ES-I3 (cell line): ENCODE measurements around the gene C12orf57.
"Not testable (repeated sequence)": the region's sequence is repeated elsewhere in the genome, so short reads cannot be mapped to it uniquely, and the experiment has no call there.

Experiments used
- H3K36me3 ChIP-seq: 2 replicates; pipeline ENCODE4 v1.6.1; 2013; ENCODE audit warnings: mild to moderate bottlenecking, low read length, control low read depth, moderate library complexity; ENCODE audit not compliant: insufficient read depth
- H3K4me1 ChIP-seq: 2 replicates; pipeline ENCODE4 v1.6.1; 2013; ENCODE audit warnings: mild to moderate bottlenecking, control low read depth, low read length; ENCODE audit not compliant: insufficient read depth
- H3K9ac ChIP-seq: 2 replicates; pipeline ENCODE4 v1.6.1; 2013; ENCODE audit warnings: low read depth, mild to moderate bottlenecking, low read length, moderate library complexity
- H3K9me3 ChIP-seq: 2 replicates; pipeline ENCODE4 v1.6.1; 2013; ENCODE audit warnings: mild to moderate bottlenecking, low read length, moderate library complexity; ENCODE audit not compliant: control insufficient read depth, insufficient read depth

Gene C12orf57

GRCh38 chr12:6943722-6944380, at the start of gene C12orf57, which contains the start of gene RNU7-1:
C12orf57 (plus strand) TSS chr12:6944022; CDS start chr12:6944122, 100 bp downstream.
RNU7-1 (plus strand) TSS chr12:6943816.
- H3K9me3 ChIP-seq: no peaks in the 10 kb centered on the region
- H3K9ac ChIP-seq: peak within 1 kb of the TSS; percentile 65
- H3K36me3 ChIP-seq: 0 out of 2 replicates have a peak, but pooled peaks cover 4% of the 10 kb centered on the region
- peaks cover 11% of the 10 kb centered on the region for H3K4me1 ChIP-seq

- Histone ChIP-seq H3K9ac (no peak overlapping the region), H3K36me3 (0 out of 2 replicates have a peak, but pooled peaks cover 2% of the 10 kb centered on the region), H3K4me1 (peaks cover 6% of the 10 kb centered on the region; the same call in 1 of the 2 replicates), H3K9me3 (no peaks in the 10 kb centered on the region)
Measured at GRCh38 chr12:6894321-6894720, 49.5 kb upstream of the C12orf57 start.

- H3K9me3 ChIP-seq: no peaks in the 10 kb centered on the region
- no peak overlapping the region for H3K9ac ChIP-seq
- no peaks in the 10 kb centered on the region; the same call in 1 of the 2 replicates for H3K36me3 ChIP-seq
- H3K4me1 ChIP-seq: 0 out of 2 replicates have a peak, but pooled peaks cover 2% of the 10 kb centered on the region
Measured at GRCh38 chr12:6896846-6897435, 46.9 kb upstream of the C12orf57 start.

GRCh38 chr12:6899427-6899826, 44.4 kb upstream of the C12orf57 start:
- Histone ChIP-seq H3K36me3 (no peaks in the 10 kb centered on the region; the same call in 1 of the 2 replicates), H3K9ac (no peak overlapping the region), H3K9me3 (no peaks in the 10 kb centered on the region), H3K4me1 (peaks cover 12% of the 10 kb centered on the region; the same call in 1 of the 2 replicates)

- no peaks in the 10 kb centered on the region; the same call in 1 of the 2 replicates for H3K36me3 ChIP-seq
- peaks cover 12% of the 10 kb centered on the region; the same call in 1 of the 2 replicates for H3K4me1 ChIP-seq
- no peaks in the 10 kb centered on the region for H3K9me3 ChIP-seq
- H3K9ac ChIP-seq: no peak overlapping the region
Measured at GRCh38 chr12:6899837-6900519, 43.8 kb upstream of the C12orf57 start.

- Histone ChIP-seq H3K9ac (no peak overlapping the region), H3K36me3 (no peaks in the 10 kb centered on the region; the same call in 1 of the 2 replicates), H3K9me3 (no peaks in the 10 kb centered on the region), H3K4me1 (peaks cover 12% of the 10 kb centered on the region; the same call in 1 of the 2 replicates)
Measured at GRCh38 chr12:6902448-6902847, 41.4 kb upstream of the C12orf57 start.

- Histone ChIP-seq H3K9me3 (no peaks in the 10 kb centered on the region), H3K4me1 (peaks cover 12% of the 10 kb centered on the region; the same call in 1 of the 2 replicates), H3K9ac (no peak overlapping the region), H3K36me3 (no peaks in the 10 kb centered on the region; the same call in 1 of the 2 replicates)
Measured at GRCh38 chr12:6903722-6904121, 40.1 kb upstream of the C12orf57 start.

- H3K9ac ChIP-seq: peak within 1 kb of the TSS; percentile 40
- no peaks in the 10 kb centered on the region for H3K9me3 ChIP-seq
- H3K36me3 ChIP-seq: no peaks in the 10 kb centered on the region; the same call in 1 of the 2 replicates
- peaks cover 12% of the 10 kb centered on the region; the same call in 1 of the 2 replicates for H3K4me1 ChIP-seq
Measured at GRCh38 chr12:6904280-6905276, 39.2 kb upstream of the C12orf57 start, which contains the start of gene LRRC23. LRRC23 (plus strand) TSS chr12:6904822; CDS start chr12:6905634, 812 bp downstream.

GRCh38 chr12:6905414-6906040, 38.3 kb upstream of the C12orf57 start:
- Histone ChIP-seq H3K4me1 (peaks cover 10% of the 10 kb centered on the region; the same call in 1 of the 2 replicates), H3K9me3 (no peaks in the 10 kb centered on the region), H3K36me3 (no peaks in the 10 kb centered on the region; the same call in 1 of the 2 replicates), H3K9ac (peak overlapping the region; percentile 40; the same call in 1 of the 2 replicates)

GRCh38 chr12:6908141-6908540, 35.7 kb upstream of the C12orf57 start:
- peaks cover 17% of the 10 kb centered on the region for H3K4me1 ChIP-seq

GRCh38 chr12:6909421-6910145, 34.2 kb upstream of the C12orf57 start:
- Histone ChIP-seq H3K9ac (no peak overlapping the region), H3K4me1 (peaks cover 14% of the 10 kb centered on the region), H3K9me3 (no peaks in the 10 kb centered on the region)

More at GRCh38 chr12:6908141-6908540, 35.7 kb upstream of the C12orf57 start:
- H3K36me3 ChIP-seq, H3K9me3 ChIP-seq, H3K9ac ChIP-seq: not testable (repeated sequence)

GRCh38 chr12:6912164-6912935, 31.5 kb upstream of the C12orf57 start:
- Histone ChIP-seq H3K36me3 (peaks cover 4% of the 10 kb centered on the region; the same call in 1 of the 2 replicates), H3K9ac (no peak overlapping the region), H3K4me1 (peaks cover 29% of the 10 kb centered on the region), H3K9me3 (no peaks in the 10 kb centered on the region)

More at GRCh38 chr12:6909421-6910145, 34.2 kb upstream of the C12orf57 start:
- no peaks in the 10 kb centered on the region for H3K36me3 ChIP-seq
